Measurements from ENCODE around the gene TTC39B.
A peak's percentile ranks its signal among the peaks of the same experiment; 100 is the strongest.
"Not testable (repeated sequence)": the region's sequence is repeated elsewhere in the genome, so short reads cannot be mapped to it uniquely, and the experiment has no call there.

The TTC39B gene

GRCh38 chr9:15328946-15329345 lies 21.9 kb upstream of the TTC39B start:
- Histone ChIP-seq H3K27ac (ENCODE audit: low read length) (no peak overlapping the region), H3K9ac (ENCODE audit: low read length) (no peak overlapping the region), H3K4me3 (ENCODE audit: low read length) (no peak overlapping the region), H3K4me1 (ENCODE audit: control insufficient read depth, low read depth, low read length) (no peaks in the 10 kb centered on the region), H3K9me3 (ENCODE audit: control insufficient read depth, low read depth, low read length) (peaks cover 3% of the 10 kb centered on the region), H3K27me3 (ENCODE audit: control insufficient read depth, insufficient read depth, low read length) (no peaks in the 10 kb centered on the region), H3K36me3 (ENCODE audit: control insufficient read depth, low read depth, low read length) (no peaks in the 10 kb centered on the region)

- H3K36me3 ChIP-seq (ENCODE audit: control insufficient read depth, low read depth, low read length); H3K4me1 ChIP-seq (ENCODE audit: control insufficient read depth, low read depth, low read length); H3K4me3 ChIP-seq (ENCODE audit: low read length); H3K27ac ChIP-seq (ENCODE audit: low read length); H3K27me3 ChIP-seq (ENCODE audit: control insufficient read depth, insufficient read depth, low read length); H3K9ac ChIP-seq (ENCODE audit: low read length): not testable (repeated sequence)
- H3K9me3 ChIP-seq (ENCODE audit: control insufficient read depth, low read depth, low read length): peaks cover 12% of the 10 kb centered on the region
Observed at GRCh38 chr9:15322695-15323094, 15.7 kb upstream of the TTC39B start.

GRCh38 chr9:15319661-15320060 lies 12.6 kb upstream of the TTC39B start:
- not testable (repeated sequence) for H3K36me3 ChIP-seq (ENCODE audit: control insufficient read depth, low read depth, low read length)

GRCh38 chr9:15317836-15318235 lies 10.8 kb upstream of the TTC39B start:
- Histone ChIP-seq H3K27ac (ENCODE audit: low read length) (no peak overlapping the region), H3K9me3 (ENCODE audit: control insufficient read depth, low read depth, low read length) (peaks cover 1% of the 10 kb centered on the region), H3K4me1 (ENCODE audit: control insufficient read depth, low read depth, low read length) (no peaks in the 10 kb centered on the region), H3K9ac (ENCODE audit: low read length) (no peak overlapping the region), H3K36me3 (ENCODE audit: control insufficient read depth, low read depth, low read length) (no peaks in the 10 kb centered on the region), H3K4me3 (ENCODE audit: low read length) (no peak overlapping the region), H3K27me3 (ENCODE audit: control insufficient read depth, insufficient read depth, low read length) (no peaks in the 10 kb centered on the region)

More at GRCh38 chr9:15319661-15320060, 12.6 kb upstream of the TTC39B start:
- H3K27ac ChIP-seq (ENCODE audit: low read length); H3K9ac ChIP-seq (ENCODE audit: low read length); H3K4me3 ChIP-seq (ENCODE audit: low read length); H3K4me1 ChIP-seq (ENCODE audit: control insufficient read depth, low read depth, low read length); H3K27me3 ChIP-seq (ENCODE audit: control insufficient read depth, insufficient read depth, low read length): not testable (repeated sequence)
- peaks cover 12% of the 10 kb centered on the region for H3K9me3 ChIP-seq (ENCODE audit: control insufficient read depth, low read depth, low read length)

- Histone ChIP-seq H3K27ac (ENCODE audit: low read length) (no peak overlapping the region), H3K9ac (ENCODE audit: low read length) (no peak overlapping the region), H3K9me3 (ENCODE audit: control insufficient read depth, low read depth, low read length) (no peaks in the 10 kb centered on the region), H3K27me3 (ENCODE audit: control insufficient read depth, insufficient read depth, low read length) (peaks cover 7% of the 10 kb centered on the region), H3K36me3 (ENCODE audit: control insufficient read depth, low read depth, low read length) (no peaks in the 10 kb centered on the region), H3K4me1 (ENCODE audit: control insufficient read depth, low read depth, low read length) (peaks cover 4% of the 10 kb centered on the region), H3K4me3 (ENCODE audit: low read length) (no peak overlapping the region)
Observed at GRCh38 chr9:15311607-15312006, 4.6 kb upstream of the TTC39B start.

- no peak overlapping the region for H3K4me3 ChIP-seq (ENCODE audit: low read length)
- no peak overlapping the region for H3K27ac ChIP-seq (ENCODE audit: low read length)
- H3K4me1 ChIP-seq (ENCODE audit: control insufficient read depth, low read depth, low read length): peaks cover 10% of the 10 kb centered on the region
- no peak overlapping the region for H3K9ac ChIP-seq (ENCODE audit: low read length)
- no peaks in the 10 kb centered on the region for H3K9me3 ChIP-seq (ENCODE audit: control insufficient read depth, low read depth, low read length)
- peaks cover 7% of the 10 kb centered on the region for H3K27me3 ChIP-seq (ENCODE audit: control insufficient read depth, insufficient read depth, low read length)
- H3K36me3 ChIP-seq (ENCODE audit: control insufficient read depth, low read depth, low read length): no peaks in the 10 kb centered on the region
Observed at GRCh38 chr9:15310107-15310850, 3.3 kb upstream of the TTC39B start.

GRCh38 chr9:15308511-15308910 lies 1.5 kb upstream of the TTC39B start:
- no peaks in the 10 kb centered on the region for H3K36me3 ChIP-seq (ENCODE audit: control insufficient read depth, low read depth, low read length)
- no peak overlapping the region for H3K27ac ChIP-seq (ENCODE audit: low read length)
- peaks cover 10% of the 10 kb centered on the region for H3K4me1 ChIP-seq (ENCODE audit: control insufficient read depth, low read depth, low read length)
- no peak overlapping the region for H3K4me3 ChIP-seq (ENCODE audit: low read length)
- H3K27me3 ChIP-seq (ENCODE audit: control insufficient read depth, insufficient read depth, low read length): peaks cover 7% of the 10 kb centered on the region
- H3K9ac ChIP-seq (ENCODE audit: low read length): no peak overlapping the region
- no peaks in the 10 kb centered on the region for H3K9me3 ChIP-seq (ENCODE audit: control insufficient read depth, low read depth, low read length)

GRCh38 chr9:15307523-15307841 lies 466 bp upstream of the TTC39B start:
- Histone ChIP-seq H3K27me3 (ENCODE audit: control insufficient read depth, insufficient read depth, low read length) (peaks cover 7% of the 10 kb centered on the region), H3K9me3 (ENCODE audit: control insufficient read depth, low read depth, low read length) (no peaks in the 10 kb centered on the region), H3K36me3 (ENCODE audit: control insufficient read depth, low read depth, low read length) (no peaks in the 10 kb centered on the region), H3K9ac (ENCODE audit: low read length) (no peak overlapping the region), H3K4me3 (ENCODE audit: low read length) (peak overlapping the region; percentile 89), H3K4me1 (ENCODE audit: control insufficient read depth, low read depth, low read length) (peaks cover 10% of the 10 kb centered on the region), H3K27ac (ENCODE audit: low read length) (no peak overlapping the region)

- H3K4me3 ChIP-seq (ENCODE audit: low read length): peak overlapping the region; percentile 89
- peaks cover 10% of the 10 kb centered on the region for H3K4me1 ChIP-seq (ENCODE audit: control insufficient read depth, low read depth, low read length)
- H3K9me3 ChIP-seq (ENCODE audit: control insufficient read depth, low read depth, low read length): no peaks in the 10 kb centered on the region
- H3K9ac ChIP-seq (ENCODE audit: low read length): peak overlapping the region; percentile 48
- no peaks in the 10 kb centered on the region for H3K36me3 ChIP-seq (ENCODE audit: control insufficient read depth, low read depth, low read length)
- no peak overlapping the region for H3K27ac ChIP-seq (ENCODE audit: low read length)
- peaks cover 7% of the 10 kb centered on the region for H3K27me3 ChIP-seq (ENCODE audit: control insufficient read depth, insufficient read depth, low read length)
Observed at GRCh38 chr9:15306068-15306756, 804 bp downstream of the TTC39B start.

- no peaks in the 10 kb centered on the region for H3K36me3 ChIP-seq (ENCODE audit: control insufficient read depth, low read depth, low read length)
- H3K4me1 ChIP-seq (ENCODE audit: control insufficient read depth, low read depth, low read length): peaks cover 10% of the 10 kb centered on the region
- H3K27me3 ChIP-seq (ENCODE audit: control insufficient read depth, insufficient read depth, low read length): peaks cover 7% of the 10 kb centered on the region
- H3K27ac ChIP-seq (ENCODE audit: low read length): no peak overlapping the region
- H3K9me3 ChIP-seq (ENCODE audit: control insufficient read depth, low read depth, low read length): no peaks in the 10 kb centered on the region
- peak overlapping the region; percentile 89 for H3K4me3 ChIP-seq (ENCODE audit: low read length)
- peak overlapping the region; percentile 8 for H3K9ac ChIP-seq (ENCODE audit: low read length)
Observed at GRCh38 chr9:15305470-15305869, 1.5 kb downstream of the TTC39B start.

GRCh38 chr9:15304632-15305031 lies 2.4 kb downstream of the TTC39B start:
- Histone ChIP-seq H3K27me3 (ENCODE audit: control insufficient read depth, insufficient read depth, low read length) (peaks cover 7% of the 10 kb centered on the region), H3K9ac (ENCODE audit: low read length) (no peak overlapping the region), H3K4me3 (ENCODE audit: low read length) (no peak overlapping the region), H3K36me3 (ENCODE audit: control insufficient read depth, low read depth, low read length) (no peaks in the 10 kb centered on the region), H3K4me1 (ENCODE audit: control insufficient read depth, low read depth, low read length) (peaks cover 10% of the 10 kb centered on the region), H3K9me3 (ENCODE audit: control insufficient read depth, low read depth, low read length) (no peaks in the 10 kb centered on the region), H3K27ac (ENCODE audit: low read length) (no peak overlapping the region)

GRCh38 chr9:15300218-15300617 lies 6.8 kb downstream of the TTC39B start:
- H3K27me3 ChIP-seq (ENCODE audit: control insufficient read depth, insufficient read depth, low read length): no peaks in the 10 kb centered on the region
- H3K4me1 ChIP-seq (ENCODE audit: control insufficient read depth, low read depth, low read length): peaks cover 4% of the 10 kb centered on the region
- H3K9ac ChIP-seq (ENCODE audit: low read length): no peak overlapping the region
- H3K4me3 ChIP-seq (ENCODE audit: low read length): no peak overlapping the region
- no peaks in the 10 kb centered on the region for H3K9me3 ChIP-seq (ENCODE audit: control insufficient read depth, low read depth, low read length)
- H3K36me3 ChIP-seq (ENCODE audit: control insufficient read depth, low read depth, low read length): no peaks in the 10 kb centered on the region
- H3K27ac ChIP-seq (ENCODE audit: low read length): no peak overlapping the region
